HCT116 (cell line): Measurements from ENCODE around the gene NDUFA3. TPM values are rescaled to one million over a fixed set of nuclear protein-coding genes. Genes with fewer than 3 reads are reported as not detected.

Experiments used
- ATAC-seq: fragments of 200-7000 bp; cut with Tn5 transposase; 2 replicates; pipeline ENCODE4 v1.9.1; 2020; ENCODE audit warnings: mild to moderate bottlenecking, moderate library complexity
- BruUV-seq: library from RNA; stranded (reverse); fragments of 400-500 nt; replicated peaks from 2 replicates; lab custom pipeline; 2021; lab: Mats Ljungman, UMichigan
- CTCF ChIA-PET: fragments of 300-600 bp; sonication (Branson Sonifier 250); formaldehyde crosslinking; loops from one replicate; lab custom pipeline; 2021; ENCODE audit warnings: antibody characterized with exemption; lab: Charles Lee
- POLR2A ChIA-PET: fragments of 300-600, 350-600 bp; sonication (Branson Sonifier 250); formaldehyde crosslinking; loops from one replicate; lab custom pipeline; 2021; ENCODE audit warnings: antibody characterized with exemption; lab: Charles Lee
- RAD21 ChIA-PET, 2 experiments: fragments of 300-600 bp; sonication (Branson Sonifier 250); formaldehyde crosslinking; loops; one replicate each; lab custom pipeline; 2023; ENCODE audit warnings: low total read pairs in 2 of 2; ENCODE audit not compliant: uncharacterized antibody in 2 of 2, unreplicated experiment in 2 of 2, low non-redundant PET in 1 of 2; lab: Charles Lee
- DNase-seq: peaks from one replicate; pipeline ENCODE4 v3.0.0-alpha.2; 2010; ENCODE audit warnings: low read depth, low spot score
- H2AFZ ChIP-seq: fragments of 200-600 bp; shearing (Covaris generic), sonication (generic); 2 replicates; pipeline ENCODE4 v1.6.1; 2017; ENCODE audit warnings: low read depth, mixed run types, mixed read lengths, antibody characterized with exemption, low read length; ENCODE audit not compliant: poor library complexity, severe bottlenecking
- H3K27ac ChIP-seq: 2 replicates; pipeline ENCODE4 v1.5.1; 2012; ENCODE audit warnings: low read depth, low read length
- H3K27me3 ChIP-seq: fragments of 200-600 bp; sonication (generic); 2 replicates; pipeline ENCODE4 v1.6.1; 2016; ENCODE audit warnings: mixed run types, low read length, mixed read lengths; ENCODE audit not compliant: insufficient read depth
- H3K36me3 ChIP-seq, 2 experiments: fragments of 200-500 bp in 1 of 2; fragments of 200-600 bp in 1 of 2; sonication (Bioruptor generic) in 1 of 2; sonication (generic) in 1 of 2; 2 replicates each; pipeline versions ENCODE4 v1.5.1 to v1.6.1; 2014 to 2016; ENCODE audit warnings: low read length in 2 of 2, inconsistent platforms in 1 of 2, mixed read lengths in 1 of 2, mixed run types in 1 of 2; ENCODE audit not compliant: insufficient read depth in 2 of 2, control insufficient read depth in 1 of 2
- H3K4me1 ChIP-seq, 2 experiments: fragments of 200-600 bp in 1 of 2; sonication (generic) in 1 of 2; 2 replicates each; pipeline versions ENCODE4 v1.5.1 to v1.6.1; 2012 to 2017; ENCODE audit warnings: low read length in 2 of 2, inconsistent platforms in 1 of 2, mild to moderate bottlenecking in 1 of 2, mixed read lengths in 1 of 2, mixed run types in 1 of 2, moderate library complexity in 1 of 2; ENCODE audit not compliant: insufficient read depth in 2 of 2, control insufficient read depth in 1 of 2
- H3K4me2 ChIP-seq: fragments of 200-600 bp; sonication (generic); 2 replicates; pipeline ENCODE4 v1.6.1; 2017; ENCODE audit warnings: mixed run types, low read length, mixed read lengths
- H3K4me3 ChIP-seq, 2 experiments: fragments of 200-600 bp in 1 of 2; sonication (generic) in 1 of 2; replicated peaks in 1 of 2; 2 replicates each; pipeline ENCODE4 v1.5.1; 2011 to 2016; ENCODE audit warnings: low read length in 2 of 2, control low read depth in 1 of 2, low read depth in 1 of 2, mild to moderate bottlenecking in 1 of 2, mixed read lengths in 1 of 2, mixed run types in 1 of 2
- H3K79me2 ChIP-seq: fragments of 200-600 bp; sonication (generic); 2 replicates; pipeline ENCODE4 v1.6.1; 2017; ENCODE audit warnings: mild to moderate bottlenecking, mixed run types, low read length, moderate library complexity, mixed read lengths; ENCODE audit not compliant: insufficient read depth
- H3K9ac ChIP-seq: fragments of 200-600 bp; sonication (generic); 2 replicates; pipeline ENCODE4 v1.6.1; 2016; ENCODE audit warnings: low read length, mixed read lengths
- H3K9me2 ChIP-seq: fragments of 200-600 bp; sonication (generic), shearing (Covaris generic); 2 replicates; pipeline ENCODE4 v1.6.1; 2017; ENCODE audit warnings: mixed run types, mild to moderate bottlenecking, moderate library complexity; ENCODE audit not compliant: insufficient read depth
- H3K9me3 ChIP-seq, 2 experiments: fragments of 200-500 bp in 1 of 2; fragments of 200-600 bp in 1 of 2; sonication (Bioruptor generic) in 1 of 2; sonication (generic) in 1 of 2; 2 replicates each; pipeline ENCODE4 v1.6.1; 2014 to 2017; ENCODE audit warnings: low read length in 2 of 2, mixed read lengths in 2 of 2, inconsistent platforms in 1 of 2, low read depth in 1 of 2, mild to moderate bottlenecking in 1 of 2, mixed run types in 1 of 2, moderate library complexity in 1 of 2; ENCODE audit not compliant: control insufficient read depth in 1 of 2, insufficient read depth in 1 of 2
- H4K20me1 ChIP-seq: fragments of 200-600 bp; sonication (generic), shearing (Covaris generic); 2 replicates; pipeline ENCODE4 v1.6.1; 2017; ENCODE audit warnings: mixed run types, mild to moderate bottlenecking, moderate library complexity; ENCODE audit not compliant: insufficient read depth
- CBX3 ChIP-seq: IDR thresholded peaks from 2 replicates; pipeline ENCODE4 v1.6.1; 2012; ENCODE audit warnings: low read depth
- CEBPB ChIP-seq: IDR thresholded peaks from 2 replicates; pipeline ENCODE4 v1.6.1; 2012; ENCODE audit warnings: low read depth
- CTCF ChIP-seq, 3 experiments: fragments of 200-600 bp in 1 of 3; sonication (generic) in 1 of 3; IDR thresholded peaks in 2 of 3; conservative IDR thresholded peaks in 1 of 3; 2 replicates each; pipeline ENCODE4 v1.5.1; 2012 to 2017; ENCODE audit warnings: low read depth in 2 of 3, low read length in 2 of 3, antibody characterized with exemption in 1 of 3, borderline replicate concordance in 1 of 3, control low read depth in 1 of 3, mild to moderate bottlenecking in 1 of 3, mixed read lengths in 1 of 3, mixed run types in 1 of 3, moderate library complexity in 1 of 3; ENCODE audit not compliant: insufficient read depth in 1 of 3
- EGR1 ChIP-seq: IDR thresholded peaks from 2 replicates; pipeline ENCODE4 v1.6.1; 2012; ENCODE audit warnings: low read depth
- EZH2phosphoT487 ChIP-seq: fragments of 200-600 bp; IDR thresholded peaks from 2 replicates; pipeline ENCODE4 v1.6.1; 2018; ENCODE audit warnings: antibody characterized with exemption, borderline replicate concordance
- POLR2A ChIP-seq: IDR thresholded peaks from 2 replicates; pipeline ENCODE4 v1.7.0; 2011; ENCODE audit warnings: borderline replicate concordance; ENCODE audit not compliant: insufficient read depth, insufficient read length; ENCODE audit errors: extremely low read depth
- RAD21 ChIP-seq: IDR thresholded peaks from 2 replicates; pipeline ENCODE4 v1.6.1; 2012; ENCODE audit warnings: low read depth, mild to moderate bottlenecking
- SIN3A ChIP-seq: IDR thresholded peaks from 2 replicates; pipeline ENCODE4 v1.6.1; 2012; ENCODE audit warnings: low read depth
- SP1 ChIP-seq: IDR thresholded peaks from 2 replicates; pipeline ENCODE4 v1.6.1; 2012; ENCODE audit warnings: low read depth
- SRF ChIP-seq: IDR thresholded peaks from 2 replicates; pipeline ENCODE4 v1.6.1; 2012; ENCODE audit warnings: low read depth
- TCF7L2 ChIP-seq: IDR thresholded peaks from 2 replicates; pipeline ENCODE4 v1.7.0; 2011; ENCODE audit warnings: borderline replicate concordance, inconsistent platforms; ENCODE audit not compliant: insufficient read depth, insufficient read length; ENCODE audit errors: extremely low read depth
- YY1 ChIP-seq: IDR thresholded peaks from 2 replicates; pipeline ENCODE4 v1.6.1; 2011; ENCODE audit warnings: low read length, low read depth, moderate library complexity, mild to moderate bottlenecking; ENCODE audit not compliant: insufficient replicate concordance; ENCODE audit errors: extremely low read depth
- ZNF274 ChIP-seq: fragments of 200-500 bp; sonication (Bioruptor generic); IDR thresholded peaks from 2 replicates; pipeline ENCODE4 v1.6.1; 2014; ENCODE audit warnings: mild to moderate bottlenecking, low read depth, low read length, inconsistent platforms
- intact Hi-C: fragments of 100-400 bp; cut with micrococcal nuclease; formaldehyde crosslinking; loops from 2 replicates; pipeline ENCODE4 v1.10.0; 2022
- total RNA-seq: library from RNA; stranded (reverse); gene quantifications from one replicate; pipeline ENCODE4 v1.2.1, GENCODE V29; 2021; ENCODE audit not compliant: unreplicated experiment
- TF ChIP-seq, protein P1 (sequence below): IDR thresholded peaks from 2 replicates; pipeline ENCODE4 v1.6.1; 2011; ENCODE audit warnings: mild to moderate bottlenecking, low read length, moderate library complexity; ENCODE audit not compliant: insufficient replicate concordance; ENCODE audit errors: extremely low read depth
- TF ChIP-seq, protein P2 (sequence below): IDR thresholded peaks from 2 replicates; pipeline ENCODE4 v1.6.1; 2012

NDUFA3 gene
- total RNA-seq, 1 experiment from 2014 or later = 149 TPM

GRCh38 chr19:54142166-54142780 is 39.6 kb downstream of the NDUFA3 start:
- Histone ChIP-seq H3K9ac (no peak overlapping the region), H3K4me3 (no peak overlapping the region), H3K9me2 (no peaks in the 10 kb centered on the region), H3K9me3 (no peaks in the 10 kb centered on the region), H3K27ac (no peak overlapping the region), H4K20me1 (no peaks in the 10 kb centered on the region), H3K4me2 (no peak overlapping the region), H3K27me3 (no peaks in the 10 kb centered on the region), H3K79me2 (peaks cover 63% of the 10 kb centered on the region), H3K4me1 (peaks cover 7 to 15% of the 10 kb centered on the region in 2 experiments; a peak in 3 of 4 replicates), H2AFZ (no peak overlapping the region), H3K36me3 (peaks cover 51 to 65% of the 10 kb centered on the region in 2 experiments; a peak in 3 of 4 replicates)
- POLR2A ChIA-PET = no interaction called here
- RAD21 ChIA-PET = no interaction called here
- BruUV-seq = no TSS peak
- no peak for DNase-seq
- ATAC-seq = no peak
- intact Hi-C loops = no loop called here
- CTCF ChIA-PET = no interaction called here
- TF ChIP-seq SRF (no peak), RAD21 (no peak), EGR1 (no peak), ZNF274 (no peak)
- TF ChIP-seq, protein P1, sequence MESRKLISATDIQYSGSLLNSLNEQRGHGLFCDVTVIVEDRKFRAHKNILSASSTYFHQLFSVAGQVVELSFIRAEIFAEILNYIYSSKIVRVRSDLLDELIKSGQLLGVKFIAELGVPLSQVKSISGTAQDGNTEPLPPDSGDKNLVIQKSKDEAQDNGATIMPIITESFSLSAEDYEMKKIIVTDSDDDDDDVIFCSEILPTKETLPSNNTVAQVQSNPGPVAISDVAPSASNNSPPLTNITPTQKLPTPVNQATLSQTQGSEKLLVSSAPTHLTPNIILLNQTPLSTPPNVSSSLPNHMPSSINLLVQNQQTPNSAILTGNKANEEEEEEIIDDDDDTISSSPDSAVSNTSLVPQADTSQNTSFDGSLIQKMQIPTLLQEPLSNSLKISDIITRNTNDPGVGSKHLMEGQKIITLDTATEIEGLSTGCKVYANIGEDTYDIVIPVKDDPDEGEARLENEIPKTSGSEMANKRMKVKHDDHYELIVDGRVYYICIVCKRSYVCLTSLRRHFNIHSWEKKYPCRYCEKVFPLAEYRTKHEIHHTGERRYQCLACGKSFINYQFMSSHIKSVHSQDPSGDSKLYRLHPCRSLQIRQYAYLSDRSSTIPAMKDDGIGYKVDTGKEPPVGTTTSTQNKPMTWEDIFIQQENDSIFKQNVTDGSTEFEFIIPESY = no peak

DNA sequence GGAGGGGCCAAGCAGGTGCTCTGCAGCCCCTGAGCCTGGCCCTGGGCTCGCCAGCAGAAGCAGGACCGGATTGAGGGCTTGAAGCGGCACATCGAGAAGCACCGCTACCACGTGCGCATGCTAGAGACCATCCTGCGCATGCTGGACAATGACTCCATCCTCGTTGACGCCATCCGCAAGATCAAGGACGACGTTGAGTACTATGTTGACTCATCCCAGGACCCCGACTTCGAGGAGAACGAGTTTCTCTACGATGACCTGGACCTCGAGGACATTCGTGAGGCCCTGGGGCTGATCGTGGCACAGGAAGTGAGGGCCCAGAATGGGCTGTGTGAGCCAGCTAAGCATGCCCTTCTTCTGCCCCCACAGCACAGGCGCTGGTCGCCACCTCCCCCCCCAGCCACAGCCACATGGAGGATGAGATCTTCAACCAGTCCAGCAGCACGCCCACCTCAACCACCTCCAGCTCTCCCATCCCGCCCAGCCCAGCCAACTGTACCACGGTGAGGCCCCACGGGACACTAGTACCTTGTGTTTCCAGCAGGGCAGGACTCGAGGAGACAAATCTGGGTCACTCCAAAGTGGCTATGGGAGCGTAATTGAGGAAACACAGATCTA is 43.0 kb downstream of the NDUFA3 start:
- H3K4me3 ChIP-seq = no peak overlapping the region
- no peaks in the 10 kb centered on the region for H3K9me3 ChIP-seq
- RAD21 ChIA-PET = no interaction called here
- no peak overlapping the region for H3K27ac ChIP-seq
- H3K9ac ChIP-seq = no peak overlapping the region
- H3K4me2 ChIP-seq = no peak overlapping the region
- no peaks in the 10 kb centered on the region for H3K27me3 ChIP-seq
- DNase-seq = no peak
- intact Hi-C loops = no loop called here
- TF ChIP-seq, protein P2, sequence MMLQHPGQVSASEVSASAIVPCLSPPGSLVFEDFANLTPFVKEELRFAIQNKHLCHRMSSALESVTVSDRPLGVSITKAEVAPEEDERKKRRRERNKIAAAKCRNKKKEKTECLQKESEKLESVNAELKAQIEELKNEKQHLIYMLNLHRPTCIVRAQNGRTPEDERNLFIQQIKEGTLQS = no peak
- TF ChIP-seq SIN3A (no peak), RAD21 (no peak), TCF7L2 (no peak), SRF (no peak), SP1 (no peak), ZNF274 (no peak), EGR1 (no peak), EZH2phosphoT487 (no peak), CTCF (IDR thresholded peaks at IDR 0.05 in 2 of 3, conservative IDR thresholded peaks at IDR 0.05 in 1 of 3; ENCODE audit: borderline replicate concordance in 1 of 3, insufficient read depth in 1 of 3, low read depth in 2 of 3, low read length in 2 of 3) (no peak), CBX3 (no peak), YY1 (no peak), CEBPB (no peak), POLR2A (no peak)
- TF ChIP-seq, all 23 proteins: peak for 0
- no peaks in the 10 kb centered on the region for H3K9me2 ChIP-seq
- ChIA-PET CTCF (no interaction called here), POLR2A (no interaction called here)
- H3K4me1 ChIP-seq = no peaks in the 10 kb centered on the region
- peaks cover 34% of the 10 kb centered on the region for H3K79me2 ChIP-seq
- no peak overlapping the region for H2AFZ ChIP-seq
- ATAC-seq = no peak
- H3K36me3 ChIP-seq = peaks cover 62 to 72% of the 10 kb centered on the region in 2 experiments; a peak in 3 of 4 replicates
- no peaks in the 10 kb centered on the region for H4K20me1 ChIP-seq
- BruUV-seq = no TSS peak
